Left lung (tissue), 10 donors: ENCODE data around the gene CHMP5. TPM values are rescaled to one million over a fixed set of nuclear protein-coding genes. Genes with fewer than 3 reads are reported as not detected.

Experiments used
- ATAC-seq: fragments of 200-7000 bp; cut with Tn5 transposase; one replicate; pipeline ENCODE4 v1.9.1; 2020; ENCODE audit warnings: moderate library complexity
- DNase-seq, 4 donors: peaks; one replicate each; pipeline ENCODE4 v3.0.0-alpha.2; 2013 to 2020
- H3K27ac ChIP-seq, 2 donors: fragments of 200-600 bp; sonication (generic) in 1 of 2; one replicate each; pipeline versions ENCODE4 v1.5.0 to v1.8.0; 2020 to 2021
- H3K27me3 ChIP-seq, 2 donors: fragments of 200-600 bp; sonication (generic) in 1 of 2; one replicate each; pipeline versions ENCODE4 v1.5.0 to v1.8.0; 2020 to 2021
- H3K36me3 ChIP-seq, 2 donors: fragments of 200-600 bp; sonication (generic) in 1 of 2; one replicate each; pipeline versions ENCODE4 v1.5.0 to v1.8.0; 2020 to 2021
- H3K4me1 ChIP-seq, 2 donors: fragments of 200-600 bp; one replicate each; pipeline ENCODE4 v1.8.0; 2021
- H3K4me3 ChIP-seq, 2 donors: fragments of 200-600 bp; sonication (generic) in 1 of 2; one replicate each; pipeline versions ENCODE4 v1.5.0 to v1.8.0; 2020 to 2021; ENCODE audit warnings: mild to moderate bottlenecking in 1 of 2
- H3K9me3 ChIP-seq, 2 donors: fragments of 200-600 bp; sonication (generic) in 1 of 2; one replicate each; pipeline versions ENCODE4 v1.5.0 to v1.8.0; 2020 to 2021
- intact Hi-C, 2 donors: fragments of 100-400 bp; cut with DNase I; formaldehyde crosslinking; loops; one replicate each; pipeline versions ENCODE4 v1.11.2 to v1.14.2; 2022
- polyA plus RNA-seq, 6 donors: library from polyadenylated mRNA; unstranded; fragments of 120-200 nt; gene quantifications; one replicate each; pipeline ENCODE4 v1.2.1, GENCODE V29; 2013; ENCODE audit not compliant: insufficient read length in 6 of 6
- total RNA-seq, 2 donors: library from RNA; stranded (reverse); fragmentation: NEBNext Ultra II Directional; extraction: Animal tissue kit (Norgen Biotek cat#: 25700); gene quantifications; one replicate each; pipeline ENCODE4 v1.2.1, GENCODE V29; 2021
- TF ChIP-seq, protein P1 (sequence below), 2 donors: fragments of 200-600 bp; sonication (generic) in 1 of 2; IDR thresholded peaks; one replicate each; pipeline versions ENCODE4 v1.5.0 to v1.8.0; 2021; ENCODE audit warnings: antibody characterized with exemption in 2 of 2
- donor health status: DM: no; HTN: yes; CAD: no.
- donor health status: DM: no; HTN: no; CAD: no.

CHMP5 gene
- total and polyA plus RNA-seq, 8 donors: 67.4 to 112 (median 95.8) TPM

DNA sequence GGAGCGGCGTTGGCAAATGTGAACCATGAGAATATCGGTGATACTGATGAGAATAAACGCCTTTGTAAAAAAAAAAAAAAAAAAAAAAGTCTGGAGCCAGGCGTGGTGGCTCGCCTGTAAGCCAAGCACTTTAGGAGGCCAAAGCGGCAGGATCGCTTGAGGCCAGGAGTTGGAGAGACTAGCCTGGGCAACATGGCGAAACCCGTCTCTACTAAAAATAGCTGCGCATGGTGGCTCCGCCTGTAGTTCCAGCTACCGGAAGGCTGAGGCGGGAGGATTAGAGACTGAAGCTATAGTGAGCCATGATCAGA, 25.0 kb downstream of the CHMP5 start:
- TF ChIP-seq, protein P1, sequence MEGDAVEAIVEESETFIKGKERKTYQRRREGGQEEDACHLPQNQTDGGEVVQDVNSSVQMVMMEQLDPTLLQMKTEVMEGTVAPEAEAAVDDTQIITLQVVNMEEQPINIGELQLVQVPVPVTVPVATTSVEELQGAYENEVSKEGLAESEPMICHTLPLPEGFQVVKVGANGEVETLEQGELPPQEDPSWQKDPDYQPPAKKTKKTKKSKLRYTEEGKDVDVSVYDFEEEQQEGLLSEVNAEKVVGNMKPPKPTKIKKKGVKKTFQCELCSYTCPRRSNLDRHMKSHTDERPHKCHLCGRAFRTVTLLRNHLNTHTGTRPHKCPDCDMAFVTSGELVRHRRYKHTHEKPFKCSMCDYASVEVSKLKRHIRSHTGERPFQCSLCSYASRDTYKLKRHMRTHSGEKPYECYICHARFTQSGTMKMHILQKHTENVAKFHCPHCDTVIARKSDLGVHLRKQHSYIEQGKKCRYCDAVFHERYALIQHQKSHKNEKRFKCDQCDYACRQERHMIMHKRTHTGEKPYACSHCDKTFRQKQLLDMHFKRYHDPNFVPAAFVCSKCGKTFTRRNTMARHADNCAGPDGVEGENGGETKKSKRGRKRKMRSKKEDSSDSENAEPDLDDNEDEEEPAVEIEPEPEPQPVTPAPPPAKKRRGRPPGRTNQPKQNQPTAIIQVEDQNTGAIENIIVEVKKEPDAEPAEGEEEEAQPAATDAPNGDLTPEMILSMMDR (IDR thresholded peaks at IDR 0.05): no peak
- Histone ChIP-seq H3K9me3 (no peaks in the 10 kb centered on the region), H3K27ac (peak overlapping the region; percentile 99 to 100), H3K4me3 (peak overlapping the region; percentile 83 to 87), H3K36me3 (peaks cover 0 to 20% of the 10 kb centered on the region in 2 donors), H3K4me1 (peaks cover 0 to 52% of the 10 kb centered on the region in 2 donors), H3K27me3 (no peaks in the 10 kb centered on the region)
- DNase-seq: no peak
- intact Hi-C loops: no loop called here
- peak; percentile 37 for ATAC-seq

DNA sequence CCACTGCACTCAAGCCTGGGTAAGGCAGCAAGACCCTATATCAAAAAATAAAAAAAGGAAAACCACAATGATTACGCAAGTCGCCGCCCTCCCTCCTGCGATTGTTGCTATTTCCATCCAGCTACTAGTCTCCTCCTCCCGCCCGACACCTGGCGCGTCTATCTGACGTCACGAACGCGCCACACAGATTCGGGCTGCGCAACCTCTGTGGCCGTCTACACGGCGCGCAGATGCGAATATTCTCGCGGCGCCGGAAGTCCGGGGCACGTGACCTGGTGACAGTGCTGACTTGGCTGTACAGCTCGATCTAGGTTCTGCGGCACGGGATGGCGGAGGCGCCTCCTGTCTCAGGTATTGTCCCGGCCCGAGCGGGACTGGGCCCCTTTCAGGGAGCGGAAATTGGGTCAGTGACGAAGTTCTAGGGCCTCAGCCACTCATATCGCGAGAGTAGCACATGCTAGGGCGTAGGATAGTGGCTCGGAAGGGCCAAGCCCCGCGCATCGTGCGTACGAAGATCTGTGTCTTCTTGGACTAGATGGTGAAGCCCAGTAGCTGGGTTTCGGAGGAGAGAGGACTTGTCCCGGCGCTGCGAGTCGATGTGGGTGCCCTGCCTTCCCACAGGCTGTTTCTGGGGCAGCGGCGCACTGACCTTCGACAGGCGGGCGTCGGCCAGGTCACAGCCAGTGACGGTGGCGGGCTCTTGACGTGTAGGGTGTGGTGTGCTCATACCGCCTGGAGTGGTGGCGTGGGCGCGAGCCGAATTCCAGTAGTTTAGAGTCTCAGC, 25.6 kb downstream of the CHMP5 start, which contains the start of gene NFX1:
Gene NFX1 (plus strand): TSS at position 270 of the 784 bp plus-strand sequence. CDS start 57 bp downstream, at position 327.
- Histone ChIP-seq H3K36me3 (peaks cover 0 to 25% of the 10 kb centered on the region in 2 donors), H3K27ac (peak within 1 kb of the TSS; percentile 99 to 100), H3K27me3 (no peaks in the 10 kb centered on the region), H3K4me3 (peak within 1 kb of the TSS; percentile 83 to 87), H3K9me3 (no peaks in the 10 kb centered on the region), H3K4me1 (peaks cover 0 to 57% of the 10 kb centered on the region in 2 donors)
- ATAC-seq: peak; percentile 92
- TF ChIP-seq, protein P1 (IDR thresholded peaks at IDR 0.05): no peak
- DNase-seq: peak; percentile 98 to 100 (median 99)
- intact Hi-C loops: no loop called here

DNA sequence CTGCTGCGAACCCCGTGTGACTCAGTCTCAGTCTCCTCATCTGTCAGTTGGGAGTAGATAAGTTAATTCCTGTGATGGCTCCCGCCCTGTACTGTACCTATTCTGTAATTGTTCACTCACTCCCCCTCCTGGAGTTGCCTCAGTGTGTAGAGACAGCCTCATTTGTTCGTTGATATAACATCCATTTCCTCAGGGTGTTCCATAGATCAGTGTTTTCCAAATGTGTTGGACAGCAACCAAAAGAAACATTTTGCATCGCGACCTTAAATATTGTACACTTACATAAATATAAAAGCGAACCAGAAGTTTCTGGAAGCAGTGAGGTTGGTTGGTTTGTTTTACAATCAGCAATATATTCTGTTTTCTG, 26.2 kb downstream of the CHMP5 start:
- peak overlapping the region; percentile 99 to 100 for H3K27ac ChIP-seq
- intact Hi-C loops: no loop called here
- DNase-seq: no peak
- H3K9me3 ChIP-seq: no peaks in the 10 kb centered on the region
- H3K36me3 ChIP-seq: peaks cover 0 to 31% of the 10 kb centered on the region in 2 donors
- TF ChIP-seq, protein P1 (IDR thresholded peaks at IDR 0.05): no peak
- ATAC-seq: no peak
- H3K4me3 ChIP-seq: peak overlapping the region; percentile 83 to 87
- peaks cover 0 to 63% of the 10 kb centered on the region in 2 donors for H3K4me1 ChIP-seq
- H3K27me3 ChIP-seq: no peaks in the 10 kb centered on the region

DNA sequence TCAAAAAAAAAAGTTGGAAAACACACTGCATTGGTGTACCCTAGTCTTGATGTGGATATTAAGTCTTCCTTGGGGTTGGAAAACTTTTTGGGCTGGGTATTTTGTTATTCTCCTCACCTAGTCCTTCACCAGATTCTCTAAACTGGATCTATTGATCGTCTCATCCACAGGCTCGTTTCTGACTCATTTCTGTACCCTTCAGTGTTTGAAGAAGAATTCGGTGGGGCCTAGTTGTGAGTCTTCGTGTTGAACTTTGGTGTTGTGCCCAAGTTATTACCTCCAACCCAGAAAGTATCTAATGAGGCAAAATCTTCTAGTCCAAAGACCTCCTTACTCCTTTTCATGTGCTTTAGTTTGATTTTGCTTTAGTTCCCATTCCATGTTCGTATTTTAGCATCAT, 27.1 kb downstream of the CHMP5 start:
- intact Hi-C loops: no loop called here
- TF ChIP-seq, protein P1 (IDR thresholded peaks at IDR 0.05): no peak
- no peak overlapping the region for H3K27ac ChIP-seq
- ATAC-seq (no peak), DNase-seq (no peak)
- peaks cover 7 to 68% of the 10 kb centered on the region in 2 donors for H3K4me1 ChIP-seq
- H3K27me3 ChIP-seq: no peaks in the 10 kb centered on the region
- peak overlapping the region in 1 of 2 donors; percentile 83 for H3K4me3 ChIP-seq
- H3K36me3 ChIP-seq: peaks cover 0 to 40% of the 10 kb centered on the region in 2 donors
- H3K9me3 ChIP-seq: no peaks in the 10 kb centered on the region

DNA sequence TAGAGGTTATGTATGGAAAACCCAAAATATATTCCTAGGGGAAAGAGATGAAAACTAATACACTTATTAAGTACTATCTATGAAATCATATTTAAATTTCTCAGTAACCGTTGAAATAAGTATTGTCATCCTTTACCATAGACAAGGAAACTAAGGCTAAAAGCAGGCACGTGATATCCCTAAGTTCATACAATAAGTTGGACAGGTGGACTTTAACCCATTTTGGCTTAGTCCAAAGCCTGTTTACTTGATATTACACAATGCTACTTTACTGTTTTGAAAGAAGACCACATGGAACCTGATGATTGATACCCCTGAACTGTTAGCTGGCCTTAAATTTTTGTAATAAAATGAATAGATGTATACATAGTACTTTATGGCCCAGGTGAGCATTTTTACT, 28.9 kb downstream of the CHMP5 start:
- ATAC-seq (no peak), DNase-seq (no peak)
- Histone ChIP-seq H3K27ac (no peak overlapping the region), H3K36me3 (peaks cover 0 to 55% of the 10 kb centered on the region in 2 donors), H3K4me3 (no peak overlapping the region), H3K27me3 (no peaks in the 10 kb centered on the region), H3K9me3 (no peaks in the 10 kb centered on the region), H3K4me1 (peaks cover 9 to 79% of the 10 kb centered on the region in 2 donors)
- intact Hi-C loops: no loop called here
- TF ChIP-seq, protein P1 (IDR thresholded peaks at IDR 0.05): no peak
